ENCODE results near the gene SLC15A3.

GRCh38 chr11:60959431-60959830, 7.5 kb upstream of the SLC15A3 start:
- TF ChIP-seq CTCF (IDR thresholded peaks at IDR 0.05; ENCODE audit: borderline replicate concordance, extremely low read depth, low read length, poor library complexity, severe bottlenecking) (no peak), EZH2 (IDR thresholded peaks at IDR 0.05; ENCODE audit: borderline replicate concordance, low read depth, low read length, severe bottlenecking) (no peak)

Measured in DND-41 (cell line).